ENCODE measurements around the gene KYAT1.
A peak's percentile ranks its signal among the peaks of the same experiment; 100 is the strongest.

DNA sequence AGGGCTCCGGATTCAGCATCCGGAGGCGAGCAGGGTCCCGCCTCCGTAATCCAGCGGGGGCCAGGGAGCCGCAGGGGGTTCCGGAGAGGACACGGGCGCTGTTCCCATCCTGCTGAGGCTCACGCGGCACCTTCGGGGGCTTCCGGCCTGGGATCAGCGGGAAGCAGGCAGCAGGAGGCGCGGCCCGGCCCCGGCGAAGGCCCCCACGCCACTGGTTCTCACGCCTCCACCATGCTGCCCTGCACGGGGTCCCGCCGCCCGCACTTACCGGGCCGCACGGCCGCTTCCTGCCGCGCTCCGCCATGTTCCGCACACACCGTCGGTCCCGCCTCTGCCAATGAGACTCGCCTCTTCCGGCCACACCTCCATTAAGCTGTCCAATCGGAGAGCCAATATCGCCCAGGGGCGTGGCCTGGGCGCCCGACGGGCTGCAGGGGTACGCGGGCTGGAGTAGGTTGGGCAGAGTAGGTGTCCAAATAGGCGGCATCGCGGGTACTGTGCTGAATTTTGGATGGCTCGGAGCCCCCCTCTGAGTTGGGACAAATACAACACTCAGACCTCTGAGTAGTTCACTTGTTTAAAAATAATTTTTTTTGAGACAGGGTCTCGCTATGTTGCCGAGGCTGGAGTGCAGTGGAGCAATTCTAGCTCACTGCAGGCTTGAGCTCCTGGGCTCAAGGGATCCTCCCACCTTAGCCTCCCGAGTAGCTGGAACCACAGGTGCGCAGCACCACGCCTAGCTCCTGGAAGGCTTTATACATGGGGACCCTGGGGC, 52.1 kb downstream of the KYAT1 start, which contains the start of gene SPOUT1:
- TF ChIP-seq, protein P1, sequence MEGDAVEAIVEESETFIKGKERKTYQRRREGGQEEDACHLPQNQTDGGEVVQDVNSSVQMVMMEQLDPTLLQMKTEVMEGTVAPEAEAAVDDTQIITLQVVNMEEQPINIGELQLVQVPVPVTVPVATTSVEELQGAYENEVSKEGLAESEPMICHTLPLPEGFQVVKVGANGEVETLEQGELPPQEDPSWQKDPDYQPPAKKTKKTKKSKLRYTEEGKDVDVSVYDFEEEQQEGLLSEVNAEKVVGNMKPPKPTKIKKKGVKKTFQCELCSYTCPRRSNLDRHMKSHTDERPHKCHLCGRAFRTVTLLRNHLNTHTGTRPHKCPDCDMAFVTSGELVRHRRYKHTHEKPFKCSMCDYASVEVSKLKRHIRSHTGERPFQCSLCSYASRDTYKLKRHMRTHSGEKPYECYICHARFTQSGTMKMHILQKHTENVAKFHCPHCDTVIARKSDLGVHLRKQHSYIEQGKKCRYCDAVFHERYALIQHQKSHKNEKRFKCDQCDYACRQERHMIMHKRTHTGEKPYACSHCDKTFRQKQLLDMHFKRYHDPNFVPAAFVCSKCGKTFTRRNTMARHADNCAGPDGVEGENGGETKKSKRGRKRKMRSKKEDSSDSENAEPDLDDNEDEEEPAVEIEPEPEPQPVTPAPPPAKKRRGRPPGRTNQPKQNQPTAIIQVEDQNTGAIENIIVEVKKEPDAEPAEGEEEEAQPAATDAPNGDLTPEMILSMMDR (IDR thresholded peaks at IDR 0.05; ENCODE audit: control extremely low read depth in 1 of 3, insufficient read depth in 1 of 3, low read depth in 1 of 3, low read length in 3 of 3): no peak
- TF ChIP-seq POLR2A (IDR thresholded peaks at IDR 0.05; ENCODE audit: control extremely low read depth in 1 of 2, low read depth in 2 of 2, low read length in 2 of 2): peak in 1 of 2 experiments; percentile 89; a peak in 2 of 3 replicates
- TF ChIP-seq RAD21 (IDR thresholded peaks at IDR 0.05 in 1 of 2, conservative IDR thresholded peaks at IDR 0.05 in 1 of 2; ENCODE audit: low read depth in 2 of 2, low read length in 2 of 2): no peak
- peak; percentile 64; the same call in 1 of the 2 replicates for TF ChIP-seq SP1 (IDR thresholded peaks at IDR 0.05; ENCODE audit: low read depth, low read length)
- TF ChIP-seq KDM5A (IDR thresholded peaks at IDR 0.05; ENCODE audit: low read length): peak; percentile 81
- TF ChIP-seq POLR2AphosphoS5 (IDR thresholded peaks at IDR 0.05; ENCODE audit: low read depth, low read length): peak; percentile 74; the same call in 1 of the 2 replicates
- no peak for TF ChIP-seq EZH2 (IDR thresholded peaks at IDR 0.05; ENCODE audit: low read depth, low read length, severe bottlenecking)
- no peak for TF ChIP-seq CHD2 (IDR thresholded peaks at IDR 0.05; ENCODE audit: low read length)
- peak; percentile 92 for TF ChIP-seq YY1 (IDR thresholded peaks at IDR 0.05; ENCODE audit: low read depth, low read length)
- peak; percentile 28; the same call in 1 of the 2 replicates for TF ChIP-seq GABPA (IDR thresholded peaks at IDR 0.05; ENCODE audit: borderline replicate concordance, insufficient read depth, low read length)
- TF ChIP-seq NANOG (IDR thresholded peaks at IDR 0.05; ENCODE audit: insufficient read depth, low read depth, low read length, poor library complexity, severe bottlenecking): no peak
- TF ChIP-seq, protein P2, sequence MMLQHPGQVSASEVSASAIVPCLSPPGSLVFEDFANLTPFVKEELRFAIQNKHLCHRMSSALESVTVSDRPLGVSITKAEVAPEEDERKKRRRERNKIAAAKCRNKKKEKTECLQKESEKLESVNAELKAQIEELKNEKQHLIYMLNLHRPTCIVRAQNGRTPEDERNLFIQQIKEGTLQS (IDR thresholded peaks at IDR 0.05; ENCODE audit: insufficient read depth, low read depth, low read length): no peak
- no peak for TF ChIP-seq POU5F1 (IDR thresholded peaks at IDR 0.05; ENCODE audit: low read depth, low read length)
- no peak for TF ChIP-seq RFX5 (IDR thresholded peaks at IDR 0.05; ENCODE audit: borderline replicate concordance, low read depth, low read length)

Data from H1 (cell line).